ENCODE data around the gene CAMTA2.
"Not testable (repeated sequence)": the region's sequence is repeated elsewhere in the genome, so short reads cannot be mapped to it uniquely, and the experiment has no call there.

CAMTA2 gene

GRCh38 chr17:5032865-5033264 is 45.4 kb upstream of the CAMTA2 start:
- peaks cover 8% of the 10 kb centered on the region for H3F3A ChIP-seq (ENCODE audit: insufficient read depth, low read length)
- no peak overlapping the region for H3K9ac ChIP-seq (ENCODE audit: low read length)
- no peaks in the 10 kb centered on the region for H3K79me2 ChIP-seq (ENCODE audit: low read length)
- TF ChIP-seq EZH2 (optimal IDR thresholded peaks at IDR 0.05; ENCODE audit: low read depth, low read length) (no peak), CTCF (IDR thresholded peaks at IDR 0.05; ENCODE audit: low read length) (no peak), EZH2phosphoT487 (IDR thresholded peaks at IDR 0.05; ENCODE audit: low read length) (no peak)
- no peaks in the 10 kb centered on the region for H3K9me3 ChIP-seq (replicated peaks; ENCODE audit: insufficient read depth, low read length)
- no peak overlapping the region for H2AFZ ChIP-seq (ENCODE audit: low read length)
- H4K20me1 ChIP-seq (ENCODE audit: insufficient read depth, low read length), result no peaks in the 10 kb centered on the region
- H3K4me1 ChIP-seq (ENCODE audit: low read length), result peaks cover 9% of the 10 kb centered on the region; the same call in 1 of the 2 replicates
- H3K4me3 ChIP-seq (ENCODE audit: low read length), result no peak overlapping the region
- no peak overlapping the region for H3K27ac ChIP-seq (ENCODE audit: low read length)
- no peaks in the 10 kb centered on the region for H3K27me3 ChIP-seq (replicated peaks; ENCODE audit: insufficient read depth, low read length)
- no peaks in the 10 kb centered on the region for H3K36me3 ChIP-seq (replicated peaks; ENCODE audit: insufficient read depth, low read length)
- no peak overlapping the region for H3K4me2 ChIP-seq (ENCODE audit: low read depth, low read length)
- H3K9me2 ChIP-seq (replicated peaks; ENCODE audit: insufficient read depth, low read length), result no peaks in the 10 kb centered on the region
- DNase-seq, result no peak

GRCh38 chr17:5031365-5032082 is 44.0 kb upstream of the CAMTA2 start:
- H3F3A ChIP-seq (ENCODE audit: insufficient read depth, low read length), result peaks cover 8% of the 10 kb centered on the region
- H3K27me3 ChIP-seq (replicated peaks; ENCODE audit: insufficient read depth, low read length), result no peaks in the 10 kb centered on the region
- H3K4me2 ChIP-seq (ENCODE audit: low read depth, low read length), result peak overlapping the region; percentile 65
- no peak for TF ChIP-seq EZH2 (optimal IDR thresholded peaks at IDR 0.05; ENCODE audit: low read depth, low read length)
- peak; percentile 56 for TF ChIP-seq CTCF (IDR thresholded peaks at IDR 0.05; ENCODE audit: low read length)
- no peak for TF ChIP-seq EZH2phosphoT487 (IDR thresholded peaks at IDR 0.05; ENCODE audit: low read length)
- DNase-seq, result peak; percentile 86
- no peaks in the 10 kb centered on the region for H3K9me2 ChIP-seq (replicated peaks; ENCODE audit: insufficient read depth, low read length)
- no peaks in the 10 kb centered on the region for H3K9me3 ChIP-seq (replicated peaks; ENCODE audit: insufficient read depth, low read length)
- H3K4me3 ChIP-seq (ENCODE audit: low read length), result peak overlapping the region; percentile 49
- no peak overlapping the region; the same call in 1 of the 2 replicates for H3K27ac ChIP-seq (ENCODE audit: low read length)
- no peaks in the 10 kb centered on the region for H4K20me1 ChIP-seq (ENCODE audit: insufficient read depth, low read length)
- H3K79me2 ChIP-seq (ENCODE audit: low read length), result no peaks in the 10 kb centered on the region
- H3K36me3 ChIP-seq (replicated peaks; ENCODE audit: insufficient read depth, low read length), result no peaks in the 10 kb centered on the region
- peak overlapping the region; percentile 39; the same call in 1 of the 2 replicates for H3K9ac ChIP-seq (ENCODE audit: low read length)
- peaks cover 9% of the 10 kb centered on the region; the same call in 1 of the 2 replicates for H3K4me1 ChIP-seq (ENCODE audit: low read length)
- peak overlapping the region; percentile 73 for H2AFZ ChIP-seq (ENCODE audit: low read length)

DNA sequence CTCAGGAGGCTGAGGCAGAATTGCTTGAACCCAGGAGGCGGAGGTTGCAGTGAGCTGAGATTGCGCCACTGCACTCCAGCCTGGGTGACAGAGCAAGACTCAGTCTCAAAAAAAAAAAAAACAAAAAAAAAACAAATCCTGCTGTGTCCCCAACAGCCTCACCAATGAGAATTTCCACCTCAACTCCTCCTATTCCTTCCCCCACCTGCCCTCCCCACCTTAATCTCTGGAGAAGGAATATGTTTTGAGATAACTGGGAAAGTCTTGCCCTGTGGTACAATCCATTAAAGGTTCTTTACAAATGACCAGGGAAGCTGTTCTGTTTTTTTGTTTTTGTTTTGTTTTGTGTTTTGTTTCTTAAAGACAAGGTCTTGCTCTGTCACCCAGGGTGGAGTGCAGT is 42.7 kb upstream of the CAMTA2 start:
- H3K27ac ChIP-seq (ENCODE audit: low read length); H3K9me2 ChIP-seq (replicated peaks; ENCODE audit: insufficient read depth, low read length); H3K36me3 ChIP-seq (replicated peaks; ENCODE audit: insufficient read depth, low read length); DNase-seq; H3K4me1 ChIP-seq (ENCODE audit: low read length); H3K9me3 ChIP-seq (replicated peaks; ENCODE audit: insufficient read depth, low read length); H3K79me2 ChIP-seq (ENCODE audit: low read length); H3F3A ChIP-seq (ENCODE audit: insufficient read depth, low read length); H3K9ac ChIP-seq (ENCODE audit: low read length); H4K20me1 ChIP-seq (ENCODE audit: insufficient read depth, low read length); H3K4me3 ChIP-seq (ENCODE audit: low read length); H3K27me3 ChIP-seq (replicated peaks; ENCODE audit: insufficient read depth, low read length): not testable (repeated sequence)
- H3K4me2 ChIP-seq (ENCODE audit: low read depth, low read length), result peak overlapping the region; percentile 37; the same call in 1 of the 2 replicates
- peak overlapping the region; percentile 37; the same call in 1 of the 2 replicates for H2AFZ ChIP-seq (ENCODE audit: low read length)

DNA sequence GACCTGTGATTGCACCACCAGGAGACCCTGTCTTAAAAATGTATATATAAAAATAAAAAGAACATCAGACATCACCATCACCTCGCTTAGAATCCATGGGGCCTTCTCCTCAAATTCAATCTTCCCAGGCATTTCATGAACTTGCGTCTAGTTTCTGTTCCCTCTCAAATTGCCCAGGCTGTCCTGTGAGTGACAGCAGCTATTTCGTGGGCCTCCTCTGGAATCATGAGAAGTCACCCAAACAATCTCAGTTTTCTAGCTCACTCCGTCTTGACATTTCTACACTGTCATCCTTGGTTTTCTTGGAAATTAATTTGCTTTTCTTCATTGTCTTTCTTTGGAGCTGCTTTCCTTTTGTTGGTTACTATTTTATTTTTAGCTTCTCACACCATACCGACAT is 40.4 kb upstream of the CAMTA2 start:
- TF ChIP-seq CTCF (IDR thresholded peaks at IDR 0.05; ENCODE audit: low read length), result no peak
- no peak for TF ChIP-seq EZH2phosphoT487 (IDR thresholded peaks at IDR 0.05; ENCODE audit: low read length)
- no peak for TF ChIP-seq EZH2 (optimal IDR thresholded peaks at IDR 0.05; ENCODE audit: low read depth, low read length)
- Histone ChIP-seq H3K79me2 (ENCODE audit: low read length) (no peaks in the 10 kb centered on the region), H3K4me3 (ENCODE audit: low read length) (no peak overlapping the region), H3K27ac (ENCODE audit: low read length) (no peak overlapping the region), H3K9me3 (replicated peaks; ENCODE audit: insufficient read depth, low read length) (no peaks in the 10 kb centered on the region), H3K9ac (ENCODE audit: low read length) (no peak overlapping the region), H4K20me1 (ENCODE audit: insufficient read depth, low read length) (no peaks in the 10 kb centered on the region), H3K27me3 (replicated peaks; ENCODE audit: insufficient read depth, low read length) (no peaks in the 10 kb centered on the region), H2AFZ (ENCODE audit: low read length) (no peak overlapping the region), H3K36me3 (replicated peaks; ENCODE audit: insufficient read depth, low read length) (no peaks in the 10 kb centered on the region), H3K9me2 (replicated peaks; ENCODE audit: insufficient read depth, low read length) (no peaks in the 10 kb centered on the region), H3K4me1 (ENCODE audit: low read length) (peaks cover 9% of the 10 kb centered on the region; the same call in 1 of the 2 replicates), H3K4me2 (ENCODE audit: low read depth, low read length) (no peak overlapping the region), H3F3A (ENCODE audit: insufficient read depth, low read length) (peaks cover 8% of the 10 kb centered on the region)
- no peak for DNase-seq
